ENCODE measurements around the gene TMEM9.
A peak's percentile ranks its signal among the peaks of the same experiment; 100 is the strongest.
"Not testable (repeated sequence)": the region's sequence is repeated elsewhere in the genome, so short reads cannot be mapped to it uniquely, and the experiment has no call there.

The TMEM9 gene

DNA sequence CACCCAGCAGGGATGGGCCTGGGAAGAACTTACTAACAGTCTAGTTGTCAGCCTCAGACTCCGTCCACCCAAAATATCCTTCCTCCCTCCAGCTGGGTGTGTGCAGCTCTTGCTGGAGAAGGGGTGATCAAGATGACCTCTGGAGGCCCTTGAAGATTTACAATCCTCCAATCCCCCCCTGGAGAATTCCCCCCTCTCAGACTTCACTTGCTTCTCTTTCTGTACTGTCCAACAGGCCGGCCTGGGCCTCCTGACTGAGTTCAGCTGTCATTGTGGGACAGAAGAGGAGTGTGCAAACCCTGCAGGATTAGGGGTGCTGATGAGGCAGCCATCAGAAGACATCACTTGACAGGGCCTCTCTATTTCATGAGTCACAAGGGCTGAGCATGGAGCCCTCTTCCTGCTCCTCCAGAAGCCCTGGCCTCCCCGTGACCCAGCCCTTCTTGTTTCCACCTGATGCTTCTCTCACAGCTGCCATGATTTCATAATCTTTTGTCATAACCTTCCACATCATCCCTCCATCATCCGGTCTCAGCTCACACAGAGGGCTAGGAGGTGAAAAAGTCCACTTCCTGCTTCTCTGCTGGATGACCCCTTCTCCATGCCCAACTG lies 18.8 kb upstream of the TMEM9 start:
- DNase-seq = peak; percentile 59 to 82 (median 72)

- DNase-seq = no peak
These were observed 18.1 kb upstream of the TMEM9 start for GRCh38 chr1:201172326-201172725.

DNA sequence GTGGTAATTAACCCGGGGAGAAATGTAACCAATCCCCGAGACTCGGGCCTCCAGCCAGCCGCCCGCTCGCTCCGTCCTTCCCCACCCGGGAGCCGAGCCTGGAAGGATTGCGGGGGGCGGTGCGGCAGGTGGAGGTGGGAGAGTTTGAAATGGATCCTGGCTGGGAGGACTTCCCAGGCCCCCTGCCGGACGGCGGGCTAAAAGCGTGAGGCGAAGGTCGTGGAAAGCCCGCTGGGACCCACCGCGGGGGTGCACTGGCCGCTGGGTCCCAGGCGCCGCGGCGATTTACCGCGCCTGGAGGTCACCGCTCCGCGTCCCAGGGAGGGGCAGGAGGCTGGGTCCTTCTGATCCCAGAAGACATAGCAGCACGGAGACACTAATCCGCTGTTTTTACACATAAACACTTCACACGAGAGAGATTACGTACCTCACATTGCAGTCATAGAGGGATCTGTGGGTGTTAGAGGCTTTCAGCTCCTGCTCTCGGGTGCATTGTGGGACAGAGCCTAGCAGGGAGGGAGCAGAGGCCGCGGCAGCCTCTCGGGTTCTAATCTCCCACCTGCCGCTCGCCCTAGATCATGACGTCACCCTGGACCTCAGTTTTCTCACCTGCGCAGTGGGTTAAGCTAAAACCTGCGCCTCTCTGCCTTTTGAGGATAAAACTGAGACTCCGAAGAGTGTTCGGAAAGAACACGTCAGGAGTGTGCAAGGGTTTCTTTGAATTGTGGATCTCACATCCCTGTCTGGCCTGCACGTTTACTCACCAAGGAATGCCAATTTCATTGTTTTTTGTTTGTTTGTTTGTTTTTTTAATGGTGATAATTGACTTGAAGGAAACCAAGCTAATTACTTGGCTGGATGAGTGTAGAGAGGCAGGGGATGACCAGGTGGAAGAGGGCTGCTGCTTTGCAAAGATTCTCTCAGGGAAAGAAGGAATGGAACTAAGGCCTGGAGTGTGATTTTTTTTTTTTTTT lies 17.1 kb upstream of the TMEM9 start:
- peak; percentile 44 to 78 (median 62) for DNase-seq

- peak; percentile 84 to 93 (median 90) for DNase-seq
These were observed 16.3 kb upstream of the TMEM9 start for GRCh38 chr1:201170533-201171062.

DNA sequence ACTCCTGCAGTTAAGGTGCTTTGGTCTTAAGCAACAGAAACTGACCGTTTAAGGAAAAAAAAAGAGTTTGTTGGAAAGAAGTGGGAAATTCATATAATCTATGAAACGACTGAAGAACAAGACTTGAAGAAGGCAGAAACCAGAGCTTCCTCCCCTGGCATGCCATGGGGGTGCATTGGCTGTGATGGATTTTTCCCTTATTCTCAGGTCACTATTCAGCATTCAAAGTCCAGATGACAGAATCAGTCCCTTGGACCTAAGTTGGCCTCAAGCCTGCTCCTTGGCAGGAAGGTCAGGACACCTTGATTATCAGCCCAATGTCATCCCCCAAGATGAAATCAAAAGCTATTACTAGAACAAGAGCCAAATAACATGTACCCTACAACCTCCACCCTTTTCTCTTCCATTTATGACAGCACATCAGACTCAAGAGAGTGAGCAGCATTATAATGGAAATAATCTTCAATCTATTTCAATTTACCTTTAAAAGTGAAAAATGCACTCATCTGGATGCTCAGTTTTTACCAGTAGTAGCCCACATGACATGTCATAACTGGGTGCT lies 15.8 kb upstream of the TMEM9 start:
- no peak for DNase-seq

- DNase-seq = peak in 3 of 4 experiments; percentile 47 to 57 (median 51)
These were observed 14.9 kb upstream of the TMEM9 start for GRCh38 chr1:201169203-201169602.

GRCh38 chr1:201167041-201167991 lies 13.0 kb upstream of the TMEM9 start:
- no peak for DNase-seq

DNA sequence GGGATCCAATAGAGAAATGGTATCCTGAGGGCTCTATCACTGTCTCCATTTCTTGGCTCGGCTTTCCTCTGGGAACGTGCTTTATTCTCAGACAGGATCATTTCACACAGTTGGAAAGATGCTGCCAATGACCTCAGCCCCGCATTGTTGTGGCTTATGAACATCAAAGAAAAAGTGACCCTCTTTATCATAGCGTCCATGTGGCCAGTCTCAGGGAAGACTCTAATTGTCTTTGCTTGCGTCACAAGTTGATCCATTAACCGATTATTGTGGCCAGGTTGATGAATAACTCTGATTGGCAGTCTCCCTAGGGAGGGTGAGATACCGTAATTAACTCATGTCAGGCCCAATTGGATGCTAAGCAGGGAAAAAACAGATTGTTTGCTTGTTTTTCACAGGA lies 10.4 kb upstream of the TMEM9 start:
- DNase-seq = no peak

GRCh38 chr1:201163707-201164106 lies 9.4 kb upstream of the TMEM9 start:
- DNase-seq = no peak

- DNase-seq = not testable (repeated sequence)
These were observed 8.8 kb upstream of the TMEM9 start for GRCh38 chr1:201163036-201163435.

GRCh38 chr1:201157949-201158348 lies 3.7 kb upstream of the TMEM9 start:
- DNase-seq = no peak

GRCh38 chr1:201156819-201157218 lies 2.5 kb upstream of the TMEM9 start:
- DNase-seq = no peak

GRCh38 chr1:201156346-201156745 lies 2.1 kb upstream of the TMEM9 start:
- DNase-seq = no peak

DNA sequence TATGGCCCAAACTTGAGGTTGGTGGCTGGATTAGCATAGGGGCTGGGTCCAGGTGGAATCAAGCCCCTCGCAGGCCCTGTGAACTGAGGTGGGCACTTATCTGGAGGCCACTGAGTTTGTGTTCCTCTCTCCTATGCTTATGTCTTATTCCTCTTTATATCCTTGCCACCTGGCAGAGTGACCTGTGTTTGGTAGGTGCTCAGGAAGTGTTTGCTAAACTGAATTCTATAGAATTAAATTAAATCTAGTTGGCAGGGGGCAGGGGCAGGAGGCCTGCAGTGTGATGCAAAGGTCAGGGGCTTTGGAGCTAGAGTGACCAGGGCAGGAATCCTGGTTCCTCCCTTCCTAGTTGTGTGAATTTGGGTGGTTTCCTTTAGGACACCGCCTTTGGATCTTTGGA lies 1.1 kb upstream of the TMEM9 start:
- DNase-seq = no peak

DNA sequence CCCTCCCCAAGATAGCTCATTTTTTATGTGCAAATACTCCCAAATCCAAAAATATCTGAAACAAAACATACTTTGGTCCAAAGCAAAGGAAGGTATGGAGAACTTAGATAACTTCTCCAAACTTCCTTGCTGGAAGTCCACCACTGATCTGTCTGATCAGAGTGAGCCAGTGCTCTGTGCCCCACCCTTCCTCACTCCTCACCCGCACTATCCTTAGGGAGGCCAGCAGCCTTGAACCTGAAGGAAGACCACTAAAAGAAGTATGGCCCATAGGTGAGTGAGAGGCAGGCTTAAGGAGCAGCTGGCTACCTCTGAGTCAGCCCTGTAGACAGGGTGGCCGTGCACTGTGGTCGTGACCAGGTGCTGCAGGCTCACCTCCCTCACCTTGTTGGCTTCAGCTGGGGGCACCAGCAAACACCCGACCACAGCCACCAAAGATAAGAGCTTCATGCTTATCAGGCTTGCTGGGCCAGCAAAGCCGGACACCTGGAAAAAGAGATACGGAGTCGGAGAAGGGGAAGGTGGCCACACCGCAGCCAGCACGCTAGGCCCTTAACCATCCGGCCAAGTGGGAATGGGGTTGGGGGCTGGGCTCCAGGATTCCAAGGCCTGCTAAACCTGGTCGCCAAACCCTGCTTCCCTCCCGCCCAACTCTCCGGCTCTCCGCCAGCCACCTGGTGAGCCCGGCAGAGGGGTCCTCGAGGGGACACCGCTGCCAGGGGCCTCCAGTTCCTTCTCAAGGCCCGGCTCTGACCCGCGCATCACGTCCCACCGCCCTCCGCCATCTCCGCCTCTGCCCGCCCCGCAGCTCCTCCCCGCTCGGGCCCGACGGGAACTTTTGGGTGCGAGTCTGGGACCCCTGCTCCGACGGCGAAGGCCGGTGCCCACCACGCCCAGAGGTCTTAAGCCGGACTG lies 543 bp downstream of the TMEM9 start:
- DNase-seq = peak in 1 of 4 experiments; percentile 61

DNA sequence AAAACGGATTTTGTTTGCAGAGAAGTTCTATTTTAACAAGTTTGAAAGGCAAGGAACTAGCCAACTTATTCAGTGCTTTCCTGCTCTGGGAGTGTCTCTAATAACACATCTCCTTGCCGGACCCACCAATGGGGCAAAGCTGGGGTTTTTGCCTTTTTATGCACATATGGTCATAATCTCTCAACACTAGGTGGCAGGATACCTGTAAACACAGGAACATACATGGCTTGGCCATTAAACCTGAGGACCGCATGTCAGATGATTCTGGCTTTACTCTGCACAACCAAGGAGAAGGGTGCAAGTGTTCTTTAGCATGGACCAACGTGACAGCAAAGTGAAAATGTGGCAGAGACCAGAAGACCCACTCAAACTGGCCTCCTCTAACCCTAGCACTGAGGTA lies 4.9 kb downstream of the TMEM9 start:
- peak in 3 of 4 experiments; percentile 24 to 39 (median 30) for DNase-seq

DNA sequence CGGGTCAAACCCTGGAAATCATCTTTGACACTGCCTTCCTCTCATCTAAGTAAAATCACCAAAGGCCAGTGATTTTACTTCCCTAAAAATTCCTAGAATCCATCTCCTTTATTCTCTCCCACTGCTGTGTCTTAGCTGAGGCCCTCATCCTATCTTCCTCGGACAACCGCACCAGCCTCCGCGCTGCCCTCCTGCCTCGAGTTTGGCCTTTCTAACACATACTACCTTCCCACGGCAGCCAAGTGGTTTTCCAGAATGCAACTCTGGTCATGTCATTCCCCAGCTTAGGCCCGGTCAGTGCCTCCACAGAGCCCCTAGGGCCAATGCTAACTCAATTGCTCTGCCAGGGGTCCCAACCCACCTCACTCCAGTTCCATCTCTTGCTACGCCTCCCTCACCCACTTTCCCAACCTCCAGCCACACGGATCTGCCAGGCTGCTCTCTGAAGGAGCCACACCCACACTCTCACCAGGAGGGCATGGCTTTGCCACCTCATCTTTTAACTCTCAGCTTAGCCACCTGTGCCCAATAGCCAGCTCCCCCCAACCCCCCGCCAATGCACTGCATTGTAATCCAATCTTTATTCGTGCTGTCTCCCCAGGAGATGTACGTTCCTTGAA lies 6.8 kb downstream of the TMEM9 start:
- no peak for DNase-seq

DNA sequence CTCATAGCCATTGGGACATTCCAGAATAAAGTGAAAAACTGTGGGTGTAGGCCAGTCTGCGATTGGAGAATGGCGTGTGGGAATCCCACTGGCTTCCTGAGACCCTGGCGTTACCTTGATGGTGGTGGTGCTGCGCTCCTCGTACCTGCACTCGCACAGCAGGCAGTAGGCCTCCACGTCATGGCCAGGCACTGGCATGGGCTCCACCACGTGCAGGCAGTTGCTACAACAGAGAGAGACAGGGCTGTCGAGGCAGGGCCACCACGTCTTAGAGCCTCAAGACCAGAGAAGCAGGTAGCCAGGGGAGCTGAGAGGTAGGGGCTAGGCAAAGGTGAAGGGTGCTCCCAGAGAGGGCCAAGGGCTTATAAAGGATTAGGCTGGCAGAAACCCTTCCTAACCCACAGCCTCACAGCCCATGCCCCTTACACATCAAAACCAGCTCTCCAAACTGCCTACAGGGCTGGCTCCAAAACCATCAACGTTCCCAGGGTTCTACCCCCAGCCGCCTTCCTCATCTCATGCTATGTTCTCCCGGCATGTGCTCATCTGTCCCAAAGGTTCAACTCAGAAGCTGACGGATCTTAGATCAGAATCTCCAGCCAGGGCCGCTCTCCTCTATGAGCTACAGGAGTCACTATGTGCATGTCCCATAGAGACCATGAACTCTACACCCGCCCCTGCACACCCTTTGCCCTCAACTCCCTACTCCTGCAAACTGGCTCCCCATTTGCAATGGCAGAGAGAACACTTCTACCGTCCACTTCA lies 7.5 kb downstream of the TMEM9 start:
- DNase-seq = no peak

GRCh38 chr1:201145816-201146215 lies 8.5 kb downstream of the TMEM9 start:
- DNase-seq = no peak

GRCh38 chr1:201145132-201145531 lies 9.1 kb downstream of the TMEM9 start:
- DNase-seq = no peak
